Measurements from ENCODE around the gene POU3F4. TPM values are rescaled to one million over a fixed set of nuclear protein-coding genes. Genes with fewer than 3 reads are reported as not detected.

Gene POU3F4
- polyA plus RNA-seq (ENCODE audit: insufficient read length), result not detected

DNA sequence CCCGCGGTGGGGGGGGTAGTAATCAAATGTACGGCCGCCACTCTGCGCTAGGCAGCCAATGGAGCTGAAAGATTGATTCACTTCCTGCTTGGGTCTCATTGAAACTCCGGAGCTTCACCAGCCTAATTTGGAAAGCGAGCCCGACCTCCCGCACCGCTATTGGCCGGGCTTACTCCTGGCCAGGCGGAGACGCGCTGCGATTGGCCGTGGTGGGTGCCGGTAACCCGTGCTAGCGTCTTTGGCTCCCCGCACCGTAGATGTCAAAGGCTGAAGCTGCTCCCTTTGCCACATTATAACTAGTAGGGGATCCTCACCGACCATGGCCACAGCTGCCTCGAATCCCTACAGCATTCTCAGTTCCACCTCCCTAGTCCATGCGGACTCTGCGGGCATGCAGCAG, at the start of gene POU3F4:
Gene POU3F4, plus strand, starts transcription at position 285 of the 400 bp plus-strand sequence. Its CDS starts 35 bp downstream, at position 320.
- no peak for DNase-seq

GRCh38 chrX:83469551-83469950, 38.5 kb upstream of the POU3F4 start:
- no peak for DNase-seq

GRCh38 chrX:83495898-83496297, 12.2 kb upstream of the POU3F4 start:
- DNase-seq, result no peak

DNA sequence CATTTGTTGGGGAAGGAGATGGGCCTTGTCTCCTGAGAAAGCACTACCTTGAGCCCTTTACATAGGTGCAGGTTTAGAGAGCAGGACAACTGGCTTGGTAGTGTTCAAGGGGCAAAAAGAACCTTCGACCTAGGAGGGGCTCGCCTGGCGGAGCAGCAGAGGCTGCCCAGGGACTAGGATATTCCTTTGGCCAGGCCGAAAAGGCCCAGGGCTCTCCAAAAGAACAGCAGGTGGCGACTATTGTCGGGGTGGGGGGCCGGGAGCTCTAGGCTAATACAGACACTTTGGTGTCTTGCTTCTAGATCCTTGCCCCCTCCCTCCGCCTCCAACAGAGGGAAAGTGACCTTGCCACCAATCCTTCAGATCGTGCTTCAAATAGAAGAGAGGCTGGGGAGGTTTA, 7.1 kb upstream of the POU3F4 start:
- no peak for DNase-seq

DNA sequence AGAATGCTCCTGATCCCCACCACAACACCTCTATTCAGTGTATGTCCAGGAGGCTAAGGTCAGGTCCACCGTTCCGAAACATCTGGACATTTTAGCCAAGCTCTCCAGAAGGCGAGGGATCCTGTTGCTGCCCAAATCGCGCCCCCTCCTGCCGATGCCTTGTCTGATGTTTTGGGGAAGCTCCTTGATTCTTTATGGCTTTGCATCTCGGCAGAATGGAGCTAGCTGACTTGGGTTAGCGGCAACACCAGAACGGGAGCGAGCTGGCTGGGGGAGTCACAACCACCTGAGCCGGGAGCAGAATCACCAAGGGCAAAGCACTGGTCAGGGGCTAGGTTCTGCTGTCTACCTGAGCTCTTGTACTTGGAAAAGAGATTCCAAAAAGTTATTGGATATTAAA, 6.6 kb upstream of the POU3F4 start:
- DNase-seq, result no peak

DNA sequence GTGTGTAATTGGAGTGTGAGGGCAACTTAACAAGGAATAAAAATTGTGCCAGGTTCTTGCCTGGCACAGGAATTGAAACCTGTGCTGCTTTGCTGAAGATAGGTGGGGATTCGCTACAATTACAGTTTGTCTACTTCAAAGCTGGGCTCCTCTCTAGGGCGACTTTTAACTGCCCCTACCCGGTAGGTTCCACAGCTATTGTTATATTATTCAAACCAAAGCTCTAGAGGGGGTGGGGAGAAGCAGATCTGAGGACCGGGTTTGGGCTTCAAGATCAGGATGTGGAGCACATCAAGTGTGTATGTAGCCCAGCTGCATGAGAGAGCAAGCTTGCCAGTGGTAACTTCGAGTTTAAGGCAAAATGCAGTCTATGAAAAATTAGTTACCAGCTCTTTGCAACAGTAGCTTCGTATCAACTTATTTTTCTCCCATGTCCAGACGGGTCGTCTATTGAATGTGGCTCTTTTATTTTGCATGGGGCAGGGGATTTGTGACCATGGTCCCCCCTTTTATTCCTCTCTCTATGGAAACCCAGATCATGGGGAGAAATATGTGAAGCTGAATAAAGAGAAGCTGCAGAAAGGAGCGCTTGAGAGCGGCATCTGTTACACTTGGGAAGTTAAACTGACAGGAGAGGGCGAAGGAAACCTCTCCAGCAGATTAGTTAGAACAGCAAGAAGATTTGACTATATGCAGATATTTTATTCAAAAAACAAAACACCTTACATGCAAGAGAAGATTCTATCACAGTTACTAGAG, 3.2 kb upstream of the POU3F4 start:
- DNase-seq, result no peak

DNA sequence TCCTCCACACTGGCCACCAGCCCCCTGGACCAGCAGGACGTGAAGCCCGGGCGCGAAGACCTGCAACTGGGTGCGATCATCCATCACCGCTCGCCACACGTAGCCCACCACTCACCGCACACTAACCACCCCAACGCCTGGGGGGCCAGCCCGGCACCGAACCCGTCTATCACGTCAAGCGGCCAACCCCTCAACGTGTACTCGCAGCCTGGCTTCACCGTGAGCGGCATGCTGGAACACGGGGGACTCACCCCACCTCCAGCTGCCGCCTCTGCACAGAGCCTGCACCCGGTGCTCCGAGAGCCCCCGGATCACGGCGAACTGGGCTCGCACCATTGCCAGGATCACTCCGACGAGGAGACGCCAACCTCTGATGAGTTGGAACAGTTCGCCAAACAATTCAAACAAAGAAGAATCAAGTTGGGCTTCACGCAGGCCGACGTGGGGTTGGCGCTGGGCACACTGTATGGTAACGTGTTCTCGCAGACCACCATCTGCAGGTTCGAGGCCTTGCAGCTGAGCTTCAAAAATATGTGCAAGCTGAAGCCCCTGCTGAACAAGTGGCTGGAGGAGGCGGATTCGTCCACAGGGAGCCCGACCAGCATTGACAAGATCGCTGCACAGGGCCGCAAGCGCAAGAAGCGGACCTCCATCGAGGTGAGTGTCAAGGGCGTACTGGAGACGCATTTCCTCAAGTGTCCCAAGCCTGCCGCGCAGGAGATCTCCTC, 600 bp downstream of the POU3F4 start:
- DNase-seq, result no peak

DNA sequence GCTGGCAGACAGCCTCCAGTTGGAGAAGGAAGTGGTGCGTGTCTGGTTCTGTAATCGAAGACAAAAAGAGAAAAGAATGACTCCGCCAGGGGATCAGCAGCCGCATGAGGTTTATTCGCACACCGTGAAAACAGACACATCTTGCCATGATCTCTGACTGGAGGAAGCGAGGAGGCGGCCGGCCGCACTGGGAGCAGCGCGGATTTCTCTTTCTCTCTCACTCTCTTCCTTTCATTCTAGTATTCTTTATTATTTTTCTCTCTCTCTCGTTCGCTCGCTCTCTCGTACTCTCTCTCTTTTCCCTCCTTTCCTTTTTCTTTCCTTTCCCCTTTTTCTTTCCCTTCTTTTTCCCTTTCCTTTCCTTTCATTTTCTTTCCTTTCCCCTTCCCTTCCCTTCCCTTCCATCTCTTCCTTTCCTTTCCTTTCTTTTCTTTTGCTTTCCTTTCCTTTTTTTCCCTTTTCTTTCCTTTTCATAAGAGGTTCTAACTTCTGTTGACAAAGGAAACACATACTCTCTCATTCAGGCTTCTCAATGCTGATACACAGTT, 1.2 kb downstream of the POU3F4 start:
- no peak for DNase-seq

GRCh38 chrX:83510510-83511062, 2.5 kb downstream of the POU3F4 start:
- no peak for DNase-seq

DNA sequence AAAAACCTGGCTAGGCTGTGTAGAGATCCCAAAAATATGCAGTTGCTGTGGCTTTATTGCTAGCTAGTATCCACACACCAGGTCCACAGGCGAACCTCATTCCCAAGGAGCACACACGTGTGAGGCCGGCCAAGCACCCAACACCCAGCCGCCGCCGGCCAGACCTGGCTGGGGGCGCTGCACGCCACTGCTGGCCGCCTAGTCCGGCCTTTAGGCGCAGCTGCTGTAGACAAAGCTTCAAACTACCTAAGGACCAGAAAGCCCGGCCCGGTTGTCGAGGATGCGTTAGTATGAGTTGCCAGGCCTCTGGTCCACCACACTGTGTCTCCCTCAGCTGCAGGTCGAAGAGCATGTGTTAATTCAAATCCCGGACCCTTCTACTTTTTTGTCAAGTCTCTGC, 3.1 kb downstream of the POU3F4 start:
- no peak for DNase-seq

DNA sequence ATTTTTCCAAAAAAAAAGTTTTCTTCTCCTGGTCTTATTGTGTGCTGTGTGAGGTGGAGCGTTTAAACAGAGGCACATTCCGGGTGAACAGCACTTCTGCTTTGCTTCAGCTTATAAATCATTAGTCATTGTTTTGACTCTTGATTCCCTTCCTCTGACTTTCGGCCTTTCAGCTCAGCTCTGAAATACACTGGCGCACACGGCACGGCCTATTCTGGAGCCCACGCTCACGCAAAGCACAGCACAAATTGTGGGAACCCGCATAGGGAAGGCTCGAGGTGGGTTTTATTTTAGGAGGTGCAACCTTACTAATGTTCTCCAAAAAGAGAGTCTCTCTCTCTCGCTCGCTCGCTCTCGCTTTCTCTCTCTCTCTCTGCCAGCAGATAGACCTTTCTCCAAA, 4.0 kb downstream of the POU3F4 start:
- no peak for DNase-seq

DNA sequence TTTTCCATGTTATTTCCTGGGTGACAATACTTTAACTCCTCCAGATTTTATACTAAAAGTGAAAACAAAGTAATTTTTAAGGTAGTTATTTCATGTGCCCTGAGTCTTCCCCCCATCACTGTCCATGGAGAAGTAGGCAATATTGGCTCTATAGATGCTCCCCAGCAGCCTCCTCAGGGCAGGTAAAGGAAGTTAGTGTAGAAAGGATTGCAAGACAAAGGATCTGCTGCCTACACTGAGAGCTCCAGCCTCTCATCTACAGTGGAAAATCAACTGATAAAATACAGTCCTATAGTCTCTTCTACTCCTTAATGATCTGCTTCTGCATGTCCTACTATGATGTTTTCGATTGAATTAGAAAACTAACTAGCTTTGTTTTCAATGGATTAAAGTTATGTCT, 8.5 kb downstream of the POU3F4 start:
- no peak for DNase-seq

GRCh38 chrX:83521905-83522304, 13.8 kb downstream of the POU3F4 start:
- no peak for DNase-seq

DNA sequence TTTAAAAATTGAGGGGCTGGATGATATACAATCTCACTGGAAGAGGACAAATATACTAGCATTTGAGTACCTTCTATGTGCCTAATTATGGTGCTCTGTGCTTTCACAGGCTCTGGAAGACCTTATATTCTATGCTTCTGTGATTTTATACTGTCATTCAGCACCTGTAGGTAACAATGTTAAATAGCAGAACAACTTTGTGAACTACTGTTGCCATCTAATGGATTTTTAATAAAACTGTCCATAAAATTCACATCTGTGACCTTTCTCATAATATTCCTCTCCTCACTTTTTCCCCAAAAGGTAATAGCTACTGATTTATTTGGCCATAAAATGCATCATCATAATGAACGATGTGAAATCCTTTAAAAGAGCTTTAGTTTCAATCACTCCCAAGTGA, 21.9 kb downstream of the POU3F4 start:
- DNase-seq, result no peak

DNA sequence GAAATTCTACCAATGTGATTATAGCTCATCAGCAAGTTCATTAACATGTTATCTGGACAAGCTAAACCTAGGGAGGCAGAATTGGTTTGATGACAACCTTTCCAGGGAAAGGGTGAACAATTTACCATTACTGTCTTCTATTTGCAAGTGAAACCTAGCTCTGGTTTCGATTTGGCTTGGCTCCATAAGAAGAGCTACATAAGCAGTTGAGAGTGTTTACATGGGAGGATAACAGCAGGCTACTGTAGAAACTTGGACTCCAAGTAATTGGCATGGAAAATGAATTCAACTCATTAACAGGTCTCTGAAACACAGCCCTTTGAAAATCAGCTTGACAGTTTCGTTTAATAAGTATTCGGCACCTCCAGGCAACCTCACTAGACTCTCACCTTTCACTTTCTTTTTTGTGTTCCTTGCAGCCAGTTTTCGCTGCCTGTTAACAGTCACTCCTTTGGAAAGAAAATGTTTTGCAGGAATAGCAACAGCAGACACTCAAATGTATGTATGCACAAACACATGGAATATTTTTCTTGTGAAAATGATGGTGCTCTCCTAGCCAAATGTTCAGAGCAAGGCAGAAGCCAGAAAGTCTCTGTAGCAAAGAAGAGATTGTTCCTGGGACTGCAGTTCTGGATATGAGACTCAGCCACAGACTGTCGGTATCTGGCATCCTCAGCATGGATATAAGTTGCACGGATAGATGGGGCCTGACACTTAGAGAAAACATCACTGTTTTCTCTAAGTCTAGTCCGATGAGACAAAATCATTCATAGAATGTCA, 27.5 kb downstream of the POU3F4 start:
- DNase-seq, result no peak

Measured in hindlimb muscle (tissue), 1 donor.